HL-60 (cell line): ENCODE data around the gene CTIF.

ENCODE experiments used
- DNase-seq, 2 experiments: peaks; one replicate each; pipeline ENCODE4 v3.0.0-alpha.2; 2010 to 2020; ENCODE audit warnings: low read depth in 1 of 2, low spot score in 1 of 2
- H3K27ac ChIP-seq: fragments of 250-450 bp; sonication (Bioruptor Pico); replicated peaks from 2 replicates; pipeline ENCODE4 v1.5.1; 2020; ENCODE audit warnings: mild to moderate bottlenecking, moderate library complexity
- H3K27me3 ChIP-seq: fragments of 250-450 bp; sonication (Bioruptor Pico); 2 replicates; pipeline ENCODE4 v1.5.1; 2021; ENCODE audit warnings: mild to moderate bottlenecking, moderate library complexity; ENCODE audit not compliant: insufficient read depth, poor library complexity, severe bottlenecking
- H3K4me3 ChIP-seq: replicated peaks from 2 replicates; pipeline ENCODE4 v1.5.1; 2011; ENCODE audit warnings: mild to moderate bottlenecking, control low read depth, low read length; ENCODE audit not compliant: insufficient read depth
- CTCF ChIP-seq: IDR thresholded peaks from one replicate; pipeline ENCODE4 v1.5.1; 2011; ENCODE audit warnings: low read length, control low read depth, inconsistent platforms; ENCODE audit not compliant: insufficient read depth
- GABPA ChIP-seq: IDR thresholded peaks from 2 replicates; pipeline ENCODE4 v1.6.1; 2012; ENCODE audit warnings: low read depth
- POLR2AphosphoS5 ChIP-seq: IDR thresholded peaks from 2 replicates; pipeline ENCODE4 v1.6.1; 2012; ENCODE audit warnings: low read depth
- REST ChIP-seq: IDR thresholded peaks from 2 replicates; pipeline ENCODE4 v1.6.1; 2012; ENCODE audit warnings: low read depth; ENCODE audit not compliant: insufficient replicate concordance
- SPI1 ChIP-seq: IDR thresholded peaks from 2 replicates; pipeline ENCODE4 v1.6.1; 2012; ENCODE audit warnings: low read depth, mild to moderate bottlenecking, borderline replicate concordance

CTIF gene

DNA sequence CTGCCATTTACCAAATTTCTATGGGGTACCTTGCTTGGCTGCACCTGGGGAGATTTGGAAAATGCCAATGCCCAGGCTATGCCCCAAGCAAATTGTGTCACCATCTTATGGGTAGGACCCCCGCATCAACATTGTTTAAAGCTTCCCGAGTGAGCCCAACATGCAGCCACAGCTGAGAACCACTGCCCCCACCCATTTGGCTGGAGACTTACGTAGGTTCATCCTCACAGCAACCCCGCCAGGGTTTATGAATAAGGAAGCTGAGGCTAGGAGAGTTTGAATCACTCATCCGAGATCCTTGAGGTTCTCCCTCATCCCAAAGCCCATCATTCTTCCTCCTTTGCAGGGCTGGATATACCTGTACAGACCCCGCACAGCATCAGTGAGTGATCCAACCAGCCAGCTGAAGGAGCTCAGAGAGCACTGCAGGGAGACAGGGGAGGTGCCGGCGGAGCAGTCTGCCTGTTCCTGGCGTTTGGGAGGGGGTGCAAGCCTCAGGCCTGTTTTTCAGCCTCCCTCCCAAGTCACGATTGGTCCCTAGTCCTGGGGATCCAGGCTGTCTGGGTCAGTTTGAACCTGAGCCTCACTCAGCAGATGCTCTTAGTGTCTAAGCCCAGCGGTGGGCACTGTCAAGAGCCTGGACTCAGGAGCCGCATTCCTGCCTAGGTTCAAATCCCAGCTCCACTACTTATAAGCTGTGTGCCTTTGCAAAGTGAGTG is 247.1 kb downstream of the CTIF start:
- H3K27ac ChIP-seq: no peak overlapping the region
- DNase-seq: no peak
- H3K4me3 ChIP-seq: no peak overlapping the region
- TF ChIP-seq CTCF (no peak), SPI1 (no peak), REST (no peak), POLR2AphosphoS5 (no peak), GABPA (no peak)
- no peaks in the 10 kb centered on the region for H3K27me3 ChIP-seq

- Histone ChIP-seq H3K27ac (no peak overlapping the region), H3K27me3 (no peaks in the 10 kb centered on the region), H3K4me3 (no peak overlapping the region)
- no peak for TF ChIP-seq GABPA
- no peak for TF ChIP-seq REST
- no peak for TF ChIP-seq CTCF
- no peak for TF ChIP-seq SPI1
- TF ChIP-seq POLR2AphosphoS5: no peak
- DNase-seq: no peak
Observed at GRCh38 chr18:48786455-48787202, 247.8 kb downstream of the CTIF start.

DNA sequence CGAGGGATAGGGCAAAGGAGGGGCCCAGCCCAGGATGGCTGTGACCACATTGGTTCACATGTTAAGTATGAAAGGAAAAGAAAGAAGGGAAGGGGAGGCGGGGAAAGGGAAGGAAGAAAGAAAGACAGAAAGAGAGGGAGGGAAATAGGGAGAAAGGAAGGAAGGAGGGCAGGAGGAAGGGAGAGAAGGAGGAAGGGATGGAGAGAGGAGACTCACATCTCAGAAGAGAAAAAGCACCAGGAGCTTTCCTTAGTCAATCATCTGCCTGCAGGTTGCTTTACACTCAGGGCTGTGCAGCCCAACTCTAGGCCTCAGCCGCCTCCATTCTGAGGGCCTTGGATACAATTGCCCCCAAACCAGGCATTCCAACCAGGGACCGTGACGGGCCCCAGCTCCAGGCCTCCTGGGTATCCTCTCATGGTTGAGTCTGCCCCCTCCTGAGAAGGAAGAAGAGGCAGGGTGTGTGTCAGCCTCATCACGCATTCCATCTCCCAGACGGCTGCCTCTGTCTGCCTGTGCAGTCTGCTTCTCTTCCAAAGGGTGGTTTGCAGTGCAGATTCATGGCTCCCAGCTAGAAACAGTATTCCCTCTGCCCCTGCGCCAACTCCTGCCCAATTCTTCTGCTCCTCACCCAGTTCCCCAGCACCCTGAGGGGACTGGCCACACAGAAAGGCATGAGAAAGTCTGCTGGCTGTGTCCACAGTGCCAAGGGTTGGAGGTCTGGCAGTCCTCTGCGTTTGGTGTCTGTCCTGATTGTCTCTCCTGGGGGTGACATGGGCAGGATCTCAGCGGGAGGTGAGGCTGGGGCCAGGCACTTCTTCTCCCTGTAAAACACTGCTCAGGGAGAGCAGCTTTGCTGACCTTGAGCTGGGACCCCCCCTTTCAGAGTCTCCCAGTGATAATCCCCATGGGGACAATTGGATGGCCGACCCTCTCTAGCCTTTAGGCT is 248.6 kb downstream of the CTIF start:
- no peak overlapping the region for H3K27ac ChIP-seq
- H3K4me3 ChIP-seq: no peak overlapping the region
- no peaks in the 10 kb centered on the region for H3K27me3 ChIP-seq
- TF ChIP-seq SPI1 (no peak), REST (no peak), GABPA (no peak)
- no peak for DNase-seq
